Measurements from ENCODE around the gene MTA1.
A peak's percentile ranks its signal among the peaks of the same experiment; 100 is the strongest.

The MTA1 gene

DNA sequence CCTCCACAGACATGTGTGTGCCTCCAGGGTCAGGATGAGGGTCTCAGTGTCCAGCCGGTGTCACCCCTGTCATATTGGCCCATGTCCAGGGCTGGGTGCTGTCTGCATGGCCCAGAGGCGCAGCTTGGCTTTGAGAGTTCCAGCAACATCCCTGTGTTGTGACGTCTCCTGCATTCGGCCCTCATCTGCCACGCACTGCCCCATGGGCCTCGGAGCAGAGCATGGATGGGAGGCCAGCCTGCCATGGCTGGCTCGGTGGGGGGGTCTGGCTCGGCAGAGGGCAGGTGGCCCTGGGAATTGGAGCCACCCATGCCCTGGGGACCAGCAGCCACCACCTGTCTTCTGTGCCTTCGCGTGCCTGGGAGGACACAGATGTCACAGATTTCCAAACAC, 32.1 kb upstream of the MTA1 start:
- no peak for DNase-seq (ENCODE audit: low read depth in 2 of 2)

- DNase-seq (ENCODE audit: low read depth in 2 of 2) = no peak
Measured at GRCh38 chr14:105388110-105388951, 31.3 kb upstream of the MTA1 start.

DNA sequence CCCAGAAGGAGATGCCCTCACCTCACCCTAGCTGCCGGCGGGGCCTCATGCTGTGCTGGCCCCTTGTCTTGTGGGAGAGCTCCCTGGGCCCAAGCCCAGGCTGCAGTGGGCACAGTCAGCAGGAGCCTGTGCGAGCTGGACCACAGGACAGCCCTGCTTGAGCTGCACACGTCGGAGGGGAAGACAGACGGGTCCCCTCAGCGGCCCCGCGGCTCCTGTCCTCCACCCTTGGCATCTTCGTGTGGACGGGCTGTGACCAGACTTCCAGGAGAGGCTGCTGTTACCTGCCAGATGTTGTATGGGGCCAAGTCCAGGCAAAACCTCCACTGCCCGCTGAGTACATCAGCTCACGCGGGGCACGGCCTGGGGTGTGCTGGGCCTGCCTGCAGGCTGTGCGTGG, 30.7 kb upstream of the MTA1 start:
- no peak for DNase-seq (ENCODE audit: low read depth in 2 of 2)

GRCh38 chr14:105389534-105389933, 30.1 kb upstream of the MTA1 start:
- DNase-seq (ENCODE audit: low read depth in 2 of 2) = no peak

- DNase-seq (ENCODE audit: low read depth in 2 of 2) = no peak
Measured at GRCh38 chr14:105389976-105390848, 29.4 kb upstream of the MTA1 start.

- DNase-seq (ENCODE audit: low read depth in 2 of 2) = no peak
Measured at GRCh38 chr14:105390849-105391500, 28.7 kb upstream of the MTA1 start.

DNA sequence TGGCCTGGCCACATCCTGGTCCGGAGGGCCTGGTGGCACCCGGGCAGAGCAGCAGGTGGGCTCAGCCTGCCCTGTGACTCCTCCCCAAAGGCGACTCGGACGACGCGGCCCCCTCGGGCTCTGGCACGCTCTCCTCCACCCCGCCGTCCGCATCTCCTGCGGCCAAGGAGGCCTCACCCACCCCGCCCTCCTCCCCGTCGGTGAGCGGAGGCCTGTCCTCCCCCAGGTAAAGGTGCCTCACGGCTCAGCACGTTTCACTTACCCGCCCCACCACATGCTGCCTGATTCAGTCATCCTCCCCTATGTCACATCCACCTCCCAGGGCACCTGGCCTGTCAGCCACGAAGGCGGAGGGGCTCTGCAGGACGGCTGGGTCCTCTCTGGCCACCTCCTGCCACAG, 28.1 kb upstream of the MTA1 start:
- no peak for DNase-seq (ENCODE audit: low read depth in 2 of 2)

DNA sequence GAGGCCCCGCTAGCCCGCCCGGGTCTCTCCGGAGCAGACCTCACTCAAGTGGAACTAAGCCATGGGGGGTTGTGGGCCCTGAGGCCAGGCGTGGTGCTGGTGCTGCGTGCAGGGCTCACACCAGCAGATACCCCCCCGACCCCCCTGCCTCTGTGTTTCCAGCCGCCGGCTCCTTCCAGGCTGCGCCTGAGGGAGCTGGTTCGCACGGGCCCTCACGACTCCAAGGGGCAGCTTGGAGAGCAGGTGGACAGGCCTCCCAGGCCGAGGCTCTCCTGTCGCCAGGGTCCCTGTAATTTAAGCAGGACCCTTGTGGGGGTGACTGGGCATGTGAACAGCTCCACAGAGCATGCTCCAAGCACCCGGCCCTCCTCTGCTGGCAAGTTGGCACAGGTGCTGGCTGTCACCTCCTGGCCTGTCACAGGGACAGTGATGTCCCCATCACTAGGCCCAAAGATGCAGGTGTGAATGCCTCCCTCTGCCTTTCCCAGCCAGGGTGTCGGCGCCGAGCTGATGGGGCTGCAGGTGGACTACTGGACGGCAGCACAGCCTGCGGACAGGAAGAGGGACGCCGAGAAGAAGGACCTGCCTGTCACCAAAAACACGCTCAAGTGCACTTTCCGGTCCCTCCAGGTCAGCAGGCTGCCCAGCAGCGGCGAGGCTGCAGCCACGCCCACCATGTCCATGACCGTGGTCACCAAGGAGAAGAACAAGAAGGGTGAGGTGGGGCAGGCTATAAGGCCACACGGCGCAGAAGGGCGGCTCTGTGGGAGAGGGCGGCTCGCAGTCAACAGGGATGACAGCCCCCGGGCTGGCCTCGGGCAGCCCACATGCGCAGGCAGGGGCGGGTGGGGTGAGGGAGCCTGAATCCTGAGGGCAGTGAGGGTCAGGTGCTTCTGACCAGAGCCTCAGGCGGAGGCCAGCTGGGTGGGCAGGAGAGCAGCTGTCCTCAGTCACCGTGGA, 27.2 kb upstream of the MTA1 start:
- no peak for DNase-seq (ENCODE audit: low read depth in 2 of 2)

DNA sequence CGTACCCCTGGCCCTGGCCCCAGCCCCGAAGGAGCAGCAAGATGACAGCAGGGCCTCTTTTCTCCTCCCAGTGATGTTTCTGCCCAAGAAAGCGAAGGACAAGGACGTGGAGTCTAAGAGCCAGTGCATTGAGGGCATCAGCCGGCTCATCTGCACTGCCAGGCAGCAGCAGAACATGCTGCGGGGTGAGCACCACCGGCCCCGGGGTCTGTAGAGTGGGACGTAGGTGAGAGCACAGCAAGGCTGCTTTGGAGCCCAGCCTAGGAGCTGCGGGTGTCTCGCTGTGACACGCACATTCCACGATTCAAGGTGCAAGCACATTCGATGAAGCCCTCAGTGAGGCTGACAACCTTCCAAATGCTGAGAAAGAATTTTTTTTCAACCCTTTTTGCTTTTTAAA, 26.5 kb upstream of the MTA1 start:
- DNase-seq (ENCODE audit: low read depth in 2 of 2) = no peak

- DNase-seq (ENCODE audit: low read depth in 2 of 2) = no peak
Measured at GRCh38 chr14:105394714-105395537, 24.7 kb upstream of the MTA1 start.

GRCh38 chr14:105395538-105395854, 24.1 kb upstream of the MTA1 start:
- DNase-seq (ENCODE audit: low read depth in 2 of 2) = no peak

- no peak for DNase-seq (ENCODE audit: low read depth in 2 of 2)
Measured at GRCh38 chr14:105397350-105397931, 22.2 kb upstream of the MTA1 start.

DNA sequence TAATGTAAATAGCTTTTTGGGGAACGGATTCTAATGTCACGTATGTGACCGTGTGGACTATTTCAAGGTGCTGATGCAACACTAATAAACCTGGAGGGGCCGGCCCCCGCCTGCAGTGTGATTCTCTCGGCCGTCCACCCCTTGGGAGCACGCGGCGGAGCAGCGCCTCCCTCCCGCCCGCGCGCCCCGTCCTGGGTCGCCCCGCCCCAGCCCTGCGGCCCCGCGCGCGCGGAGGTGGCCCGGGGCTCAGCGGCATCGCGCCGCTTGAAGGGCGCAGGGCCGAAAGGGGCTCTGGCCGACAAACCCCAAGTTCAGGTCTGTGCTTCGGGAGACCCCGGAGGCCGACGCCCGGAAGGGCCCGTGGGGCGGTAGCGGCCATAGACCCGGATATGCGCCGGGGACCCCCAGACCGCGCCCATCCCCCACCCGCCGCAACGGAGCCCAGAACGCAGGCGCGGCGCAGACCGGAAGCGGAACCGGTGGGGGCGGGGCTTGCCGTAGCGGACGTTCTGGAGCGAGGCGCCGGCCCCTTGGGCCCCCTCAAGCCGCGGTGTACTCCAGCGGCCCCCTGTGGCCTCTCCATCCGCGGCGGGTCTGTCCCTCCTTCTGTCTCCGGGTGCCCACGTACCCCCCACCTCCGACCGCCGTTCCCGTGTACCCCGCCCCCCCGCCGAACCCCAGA, 21.4 kb upstream of the MTA1 start, which contains the start of gene TEX22:
Gene TEX22 (plus strand): TSS at position 495 of the 682 bp plus-strand sequence. CDS start 803 bp downstream, outside the sequence.
- DNase-seq (ENCODE audit: low read depth in 2 of 2) = peak; percentile 86 to 89

DNA sequence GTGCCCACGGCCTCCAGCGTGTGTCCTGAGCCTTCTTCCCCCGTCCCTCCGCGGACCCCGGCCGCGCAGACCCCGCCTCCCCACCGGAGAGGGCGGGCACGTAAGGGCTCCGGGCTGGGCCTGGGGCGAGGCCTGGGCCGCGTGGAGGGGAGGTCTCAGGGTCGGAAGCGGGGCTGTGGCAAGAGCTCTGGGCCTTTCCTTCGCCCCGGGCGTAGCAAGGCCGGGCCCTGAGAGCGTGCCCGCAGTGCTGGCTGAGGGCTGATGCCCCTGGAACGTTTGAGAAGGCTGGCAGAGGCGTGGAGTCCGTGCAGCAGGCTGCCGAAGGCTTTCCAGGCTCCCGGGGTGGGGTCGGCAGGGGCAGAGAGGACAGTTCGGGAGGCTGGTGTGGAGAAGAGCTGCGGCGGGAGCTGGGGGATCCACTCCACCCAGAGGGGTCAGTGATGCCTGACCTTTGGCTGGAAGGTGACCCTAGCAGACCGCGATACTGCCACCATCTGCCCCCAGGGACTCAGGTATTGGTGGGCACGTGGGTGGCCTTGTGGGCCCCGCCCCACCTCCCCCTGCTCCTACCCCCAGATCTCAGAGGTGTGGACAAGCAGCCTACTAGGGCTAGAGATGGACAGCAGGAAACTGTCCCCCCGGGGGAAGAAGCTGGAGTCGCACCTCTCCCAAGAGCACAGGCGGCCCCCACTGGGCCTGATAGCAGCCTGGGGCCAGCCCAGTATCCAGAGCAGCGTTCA, 20.7 kb upstream of the MTA1 start:
- no peak for DNase-seq (ENCODE audit: low read depth in 2 of 2)

DNA sequence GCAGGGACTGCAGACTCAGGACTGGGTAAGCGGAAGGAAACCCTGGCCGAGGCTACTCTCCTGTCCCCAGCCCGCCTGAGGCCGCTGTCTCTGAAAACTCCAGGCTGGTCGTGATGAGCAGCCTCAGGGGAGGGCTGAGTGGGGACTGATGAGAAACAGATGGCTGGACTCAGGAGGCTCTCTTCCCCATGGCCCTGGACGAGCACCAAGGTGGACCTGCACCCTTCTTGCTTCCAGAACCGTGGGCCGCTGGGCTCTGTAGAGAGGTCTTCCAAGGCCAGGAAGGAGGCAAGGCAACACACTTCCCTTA, 20.2 kb upstream of the MTA1 start:
- DNase-seq (ENCODE audit: low read depth in 2 of 2) = no peak

GRCh38 chr14:105400016-105400415, 19.6 kb upstream of the MTA1 start:
- no peak for DNase-seq (ENCODE audit: low read depth in 2 of 2)

DNA sequence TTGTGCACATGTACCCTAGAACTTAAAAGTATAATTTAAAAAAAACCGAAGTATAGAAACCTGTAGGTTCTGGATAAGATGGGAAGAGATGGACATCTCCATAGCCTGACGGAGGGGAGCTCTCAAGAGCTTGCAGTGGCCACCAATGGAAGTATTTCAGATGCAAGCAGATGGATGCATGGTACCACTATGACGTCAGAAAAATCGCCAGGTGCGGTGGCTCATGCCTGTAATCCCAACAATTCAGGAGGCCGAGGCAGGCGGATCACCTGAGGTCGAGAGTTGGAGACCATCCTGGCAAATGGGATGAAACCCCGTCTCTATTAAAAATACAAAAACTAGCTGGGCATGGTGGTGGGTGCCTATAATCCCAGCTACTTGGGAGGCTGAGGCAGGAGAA, 17.9 kb upstream of the MTA1 start:
- no peak for DNase-seq (ENCODE audit: low read depth in 2 of 2)

GRCh38 chr14:105408592-105408991, 11.0 kb upstream of the MTA1 start:
- DNase-seq (ENCODE audit: low read depth in 2 of 2) = no peak

- DNase-seq (ENCODE audit: low read depth in 2 of 2) = no peak
Measured at GRCh38 chr14:105409364-105409763, 10.3 kb upstream of the MTA1 start.
